ENCODE results near the gene CAND1.

Gene CAND1

GRCh38 chr12:67355428-67356379 is 86.5 kb downstream of the CAND1 start:
- no peak overlapping the region for H3K4me3 ChIP-seq (ENCODE audit: low read length)
- no peak overlapping the region for H2AK5ac ChIP-seq (ENCODE audit: low read length)
- no peak overlapping the region for H4K8ac ChIP-seq (ENCODE audit: low read depth, low read length)
- H2BK15ac ChIP-seq (replicated peaks; ENCODE audit: low read depth), result no peak overlapping the region
- no peaks in the 10 kb centered on the region for H3K79me2 ChIP-seq (ENCODE audit: control insufficient read depth, insufficient read depth, low read length)
- peaks cover 2% of the 10 kb centered on the region for H3K4me1 ChIP-seq (ENCODE audit: control insufficient read depth, low read depth, low read length)
- no peak overlapping the region for H2BK5ac ChIP-seq (ENCODE audit: low read length)
- no peak overlapping the region for H4K5ac ChIP-seq (ENCODE audit: low read length)
- no peaks in the 10 kb centered on the region for H3K27me3 ChIP-seq (ENCODE audit: insufficient read depth, low read length, poor library complexity)
- no peak overlapping the region for H3K27ac ChIP-seq (ENCODE audit: low read depth, low read length)
- H2BK120ac ChIP-seq (ENCODE audit: low read depth, low read length), result no peak overlapping the region
- DNase-seq, result peak; percentile 68
- no peaks in the 10 kb centered on the region for H3K79me1 ChIP-seq (ENCODE audit: low read length)
- H3K18ac ChIP-seq (ENCODE audit: low read length), result no peak overlapping the region
- no peaks in the 10 kb centered on the region for H3K36me3 ChIP-seq (ENCODE audit: control insufficient read depth, insufficient read depth, low read length)
- WGBS (ENCODE audit: extremely low coverage, insufficient coverage, low lambda C conversion rate), result no CpG with 5 or more reads among the region's 8 CpGs
- no peak overlapping the region for H3K56ac ChIP-seq (ENCODE audit: low read length)
- no peak overlapping the region for H3K4me2 ChIP-seq (ENCODE audit: low read length)
- no peak overlapping the region for H3K4ac ChIP-seq (ENCODE audit: low read depth, low read length)
- no peak overlapping the region for H3K9ac ChIP-seq (ENCODE audit: low read length)
- no peak overlapping the region for H3K23ac ChIP-seq (ENCODE audit: low read length)

GRCh38 chr12:67356380-67356774 is 87.2 kb downstream of the CAND1 start:
- no peak overlapping the region for H3K56ac ChIP-seq (ENCODE audit: low read length)
- DNase-seq, result no peak
- no peak overlapping the region for H3K27ac ChIP-seq (ENCODE audit: low read depth, low read length)
- H3K9ac ChIP-seq (ENCODE audit: low read length), result no peak overlapping the region
- H3K27me3 ChIP-seq (ENCODE audit: insufficient read depth, low read length, poor library complexity), result no peaks in the 10 kb centered on the region
- H3K23ac ChIP-seq (ENCODE audit: low read length), result no peak overlapping the region
- no peak overlapping the region for H2BK5ac ChIP-seq (ENCODE audit: low read length)
- H3K4ac ChIP-seq (ENCODE audit: low read depth, low read length), result no peak overlapping the region
- H3K4me2 ChIP-seq (ENCODE audit: low read length), result no peak overlapping the region
- H3K79me1 ChIP-seq (ENCODE audit: low read length), result no peaks in the 10 kb centered on the region
- no peaks in the 10 kb centered on the region for H3K36me3 ChIP-seq (ENCODE audit: control insufficient read depth, insufficient read depth, low read length)
- H2AK5ac ChIP-seq (ENCODE audit: low read length), result no peak overlapping the region
- H2BK120ac ChIP-seq (ENCODE audit: low read depth, low read length), result no peak overlapping the region
- no peak overlapping the region for H4K5ac ChIP-seq (ENCODE audit: low read length)
- H3K79me2 ChIP-seq (ENCODE audit: control insufficient read depth, insufficient read depth, low read length), result no peaks in the 10 kb centered on the region
- no peak overlapping the region for H3K18ac ChIP-seq (ENCODE audit: low read length)
- peaks cover 2% of the 10 kb centered on the region for H3K4me1 ChIP-seq (ENCODE audit: control insufficient read depth, low read depth, low read length)
- H4K8ac ChIP-seq (ENCODE audit: low read depth, low read length), result no peak overlapping the region
- no peak overlapping the region for H2BK15ac ChIP-seq (replicated peaks; ENCODE audit: low read depth)
- WGBS (ENCODE audit: extremely low coverage, insufficient coverage, low lambda C conversion rate), result no CpG with 5 or more reads among the region's 1 CpG
- H3K4me3 ChIP-seq (ENCODE audit: low read length), result no peak overlapping the region

- Histone ChIP-seq H3K23ac (ENCODE audit: low read length) (no peak overlapping the region), H3K9ac (ENCODE audit: low read length) (no peak overlapping the region), H3K56ac (ENCODE audit: low read length) (no peak overlapping the region), H3K4me3 (ENCODE audit: low read length) (no peak overlapping the region), H3K79me2 (ENCODE audit: control insufficient read depth, insufficient read depth, low read length) (no peaks in the 10 kb centered on the region), H3K27ac (ENCODE audit: low read depth, low read length) (no peak overlapping the region), H3K79me1 (ENCODE audit: low read length) (no peaks in the 10 kb centered on the region), H3K36me3 (ENCODE audit: control insufficient read depth, insufficient read depth, low read length) (no peaks in the 10 kb centered on the region), H3K27me3 (ENCODE audit: insufficient read depth, low read length, poor library complexity) (no peaks in the 10 kb centered on the region), H2BK120ac (ENCODE audit: low read depth, low read length) (no peak overlapping the region), H3K4me2 (ENCODE audit: low read length) (no peak overlapping the region), H4K5ac (ENCODE audit: low read length) (no peak overlapping the region), H4K8ac (ENCODE audit: low read depth, low read length) (no peak overlapping the region), H3K4ac (ENCODE audit: low read depth, low read length) (no peak overlapping the region), H3K4me1 (ENCODE audit: control insufficient read depth, low read depth, low read length) (peaks cover 2% of the 10 kb centered on the region), H3K18ac (ENCODE audit: low read length) (no peak overlapping the region), H2BK5ac (ENCODE audit: low read length) (no peak overlapping the region), H2BK15ac (replicated peaks; ENCODE audit: low read depth) (no peak overlapping the region), H2AK5ac (ENCODE audit: low read length) (no peak overlapping the region)
- no peak for DNase-seq
- no CpG with 5 or more reads among the region's 7 CpGs for WGBS (ENCODE audit: extremely low coverage, insufficient coverage, low lambda C conversion rate)
Measured at GRCh38 chr12:67357376-67358125, 88.4 kb downstream of the CAND1 start.

- Histone ChIP-seq H3K27ac (ENCODE audit: low read depth, low read length) (no peak overlapping the region), H2AK5ac (ENCODE audit: low read length) (no peak overlapping the region), H3K4me2 (ENCODE audit: low read length) (no peak overlapping the region), H3K79me2 (ENCODE audit: control insufficient read depth, insufficient read depth, low read length) (no peaks in the 10 kb centered on the region), H3K18ac (ENCODE audit: low read length) (no peak overlapping the region), H2BK5ac (ENCODE audit: low read length) (no peak overlapping the region), H3K56ac (ENCODE audit: low read length) (no peak overlapping the region), H2BK15ac (replicated peaks; ENCODE audit: low read depth) (no peak overlapping the region), H2BK120ac (ENCODE audit: low read depth, low read length) (no peak overlapping the region), H3K23ac (ENCODE audit: low read length) (no peak overlapping the region), H3K36me3 (ENCODE audit: control insufficient read depth, insufficient read depth, low read length) (no peaks in the 10 kb centered on the region), H3K9ac (ENCODE audit: low read length) (no peak overlapping the region), H3K4me1 (ENCODE audit: control insufficient read depth, low read depth, low read length) (peaks cover 4% of the 10 kb centered on the region), H3K4me3 (ENCODE audit: low read length) (no peak overlapping the region), H3K27me3 (ENCODE audit: insufficient read depth, low read length, poor library complexity) (no peaks in the 10 kb centered on the region), H4K5ac (ENCODE audit: low read length) (no peak overlapping the region), H3K4ac (ENCODE audit: low read depth, low read length) (no peak overlapping the region), H4K8ac (ENCODE audit: low read depth, low read length) (no peak overlapping the region), H3K79me1 (ENCODE audit: low read length) (no peaks in the 10 kb centered on the region)
- no CpG with 5 or more reads among the region's 4 CpGs for WGBS (ENCODE audit: extremely low coverage, insufficient coverage, low lambda C conversion rate)
- DNase-seq, result no peak
Measured at GRCh38 chr12:67358781-67359338, 89.7 kb downstream of the CAND1 start.

- Histone ChIP-seq H2BK15ac (replicated peaks; ENCODE audit: low read depth) (no peak overlapping the region), H3K4me1 (ENCODE audit: control insufficient read depth, low read depth, low read length) (peaks cover 6% of the 10 kb centered on the region), H3K23ac (ENCODE audit: low read length) (no peak overlapping the region), H3K56ac (ENCODE audit: low read length) (no peak overlapping the region), H3K9ac (ENCODE audit: low read length) (no peak overlapping the region), H3K4me2 (ENCODE audit: low read length) (no peak overlapping the region), H2BK5ac (ENCODE audit: low read length) (no peak overlapping the region), H3K27me3 (ENCODE audit: insufficient read depth, low read length, poor library complexity) (no peaks in the 10 kb centered on the region), H3K79me2 (ENCODE audit: control insufficient read depth, insufficient read depth, low read length) (no peaks in the 10 kb centered on the region), H3K79me1 (ENCODE audit: low read length) (no peaks in the 10 kb centered on the region), H4K8ac (ENCODE audit: low read depth, low read length) (no peak overlapping the region), H3K4ac (ENCODE audit: low read depth, low read length) (no peak overlapping the region), H2BK120ac (ENCODE audit: low read depth, low read length) (no peak overlapping the region), H2AK5ac (ENCODE audit: low read length) (no peak overlapping the region), H3K4me3 (ENCODE audit: low read length) (no peak overlapping the region), H3K18ac (ENCODE audit: low read length) (no peak overlapping the region), H3K36me3 (ENCODE audit: control insufficient read depth, insufficient read depth, low read length) (no peaks in the 10 kb centered on the region), H3K27ac (ENCODE audit: low read depth, low read length) (no peak overlapping the region), H4K5ac (ENCODE audit: low read length) (no peak overlapping the region)
- no peak for DNase-seq
- WGBS (ENCODE audit: extremely low coverage, insufficient coverage, low lambda C conversion rate), result no CpG with 5 or more reads among the region's 6 CpGs
Measured at GRCh38 chr12:67362526-67362925, 93.4 kb downstream of the CAND1 start.

Measured in mesendoderm (in vitro differentiated cells).